Spleen (tissue), 7 donors: ENCODE data around the gene AFAP1L1.

Experiments
- POLR2A ChIP-seq, 3 donors: fragments of 450-650 bp; IDR thresholded peaks; one replicate each; pipeline ENCODE4 v1.5.1; 2017; ENCODE audit warnings: antibody characterized with exemption in 3 of 3, mild to moderate bottlenecking in 1 of 3
- POLR2AphosphoS5 ChIP-seq, 3 donors: sonication (generic); formaldehyde crosslinking; IDR thresholded peaks; one replicate each; pipeline ENCODE4 v1.5.1; 2017; ENCODE audit warnings: antibody characterized with exemption in 3 of 3
- TF ChIP-seq, protein P1 (sequence below), 11 experiments: fragments of 200-600 bp in 7 of 11; fragments of 450-650 bp in 4 of 11; sonication (generic) in 4 of 11; IDR thresholded peaks in 8 of 11; conservative IDR thresholded peaks in 3 of 11; 1 replicate in 7 of 11; 2 replicates in 4 of 11; pipeline versions ENCODE4 v1.4.0 to v1.8.0; 2016 to 2021; ENCODE audit warnings: antibody characterized with exemption in 11 of 11, inconsistent platforms in 4 of 11, mild to moderate bottlenecking in 1 of 11
- donor health status: DM: no; HTN: no; CAD: no; lungs with moderate emphysema.
- donor health status: DM: no; HTN: no; CAD: no.
- donor health status: DM: no; HTN: no; CAD: no.

DNA sequence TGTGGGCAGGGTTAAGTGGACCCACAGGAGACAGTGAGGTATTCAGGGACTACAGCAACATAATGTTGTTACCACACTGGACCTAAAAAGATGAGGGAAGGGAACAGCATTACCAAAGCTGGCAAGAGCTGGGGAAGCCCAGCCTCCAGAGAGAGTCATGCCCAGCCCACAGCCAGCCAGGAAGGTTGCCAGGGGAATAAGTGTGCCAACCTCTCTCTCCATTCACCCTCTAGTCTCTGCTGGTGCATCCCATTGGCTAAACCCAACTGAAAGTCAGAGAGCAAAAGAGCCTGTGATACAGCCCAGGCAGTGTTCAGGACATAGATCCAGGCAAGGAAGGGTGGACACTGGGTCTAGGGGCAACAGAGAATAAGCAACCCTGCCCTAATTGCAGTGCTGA is 35.8 kb upstream of the AFAP1L1 start:
- TF ChIP-seq, protein P1, sequence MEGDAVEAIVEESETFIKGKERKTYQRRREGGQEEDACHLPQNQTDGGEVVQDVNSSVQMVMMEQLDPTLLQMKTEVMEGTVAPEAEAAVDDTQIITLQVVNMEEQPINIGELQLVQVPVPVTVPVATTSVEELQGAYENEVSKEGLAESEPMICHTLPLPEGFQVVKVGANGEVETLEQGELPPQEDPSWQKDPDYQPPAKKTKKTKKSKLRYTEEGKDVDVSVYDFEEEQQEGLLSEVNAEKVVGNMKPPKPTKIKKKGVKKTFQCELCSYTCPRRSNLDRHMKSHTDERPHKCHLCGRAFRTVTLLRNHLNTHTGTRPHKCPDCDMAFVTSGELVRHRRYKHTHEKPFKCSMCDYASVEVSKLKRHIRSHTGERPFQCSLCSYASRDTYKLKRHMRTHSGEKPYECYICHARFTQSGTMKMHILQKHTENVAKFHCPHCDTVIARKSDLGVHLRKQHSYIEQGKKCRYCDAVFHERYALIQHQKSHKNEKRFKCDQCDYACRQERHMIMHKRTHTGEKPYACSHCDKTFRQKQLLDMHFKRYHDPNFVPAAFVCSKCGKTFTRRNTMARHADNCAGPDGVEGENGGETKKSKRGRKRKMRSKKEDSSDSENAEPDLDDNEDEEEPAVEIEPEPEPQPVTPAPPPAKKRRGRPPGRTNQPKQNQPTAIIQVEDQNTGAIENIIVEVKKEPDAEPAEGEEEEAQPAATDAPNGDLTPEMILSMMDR (IDR thresholded peaks at IDR 0.05 in 8 of 11, conservative IDR thresholded peaks at IDR 0.05 in 3 of 11), result no peak
- TF ChIP-seq POLR2AphosphoS5 (IDR thresholded peaks at IDR 0.05) (no peak), POLR2A (IDR thresholded peaks at IDR 0.05) (no peak)
